ENCODE data around the gene DNAH6. TPM values are rescaled to one million over a fixed set of nuclear protein-coding genes. Genes with fewer than 3 reads are reported as not detected.
"Not testable (repeated sequence)": the region's sequence is repeated elsewhere in the genome, so short reads cannot be mapped to it uniquely, and the experiment has no call there.

DNAH6 gene
- total RNA-seq, 1 donor from 2014 or later, result 0.51 TPM

GRCh38 chr2:84844141-84844540 is 327.8 kb downstream of the DNAH6 start:
- DNase-seq, result no peak

GRCh38 chr2:84846041-84846663 is 329.9 kb downstream of the DNAH6 start:
- DNase-seq, result no peak

GRCh38 chr2:84846741-84847142 is 330.4 kb downstream of the DNAH6 start:
- no peak for DNase-seq

- DNase-seq, result no peak
Measured at GRCh38 chr2:84847326-84848050, 331.2 kb downstream of the DNAH6 start.

GRCh38 chr2:84849271-84849952 is 333.1 kb downstream of the DNAH6 start:
- DNase-seq, result no peak

- DNase-seq, result no peak
Measured at GRCh38 chr2:84850471-84850870, 334.2 kb downstream of the DNAH6 start.

GRCh38 chr2:84851876-84852275 is 335.6 kb downstream of the DNAH6 start:
- DNase-seq, result no peak

GRCh38 chr2:84854850-84855249 is 338.6 kb downstream of the DNAH6 start:
- DNase-seq, result no peak

- DNase-seq, result no peak
Measured at GRCh38 chr2:84855731-84856130, 339.4 kb downstream of the DNAH6 start.

GRCh38 chr2:84856787-84857186 is 340.5 kb downstream of the DNAH6 start:
- no peak for DNase-seq

- DNase-seq, result no peak
Measured at GRCh38 chr2:84857566-84857965, 341.3 kb downstream of the DNAH6 start.

GRCh38 chr2:84858123-84858522 is 341.8 kb downstream of the DNAH6 start:
- no peak for DNase-seq

- DNase-seq, result no peak
Measured at GRCh38 chr2:84858937-84859336, 342.6 kb downstream of the DNAH6 start.

- no peak for DNase-seq
Measured at GRCh38 chr2:84861539-84861938, 345.2 kb downstream of the DNAH6 start.

- no peak for DNase-seq
Measured at GRCh38 chr2:84862006-84862405, 345.7 kb downstream of the DNAH6 start.

GRCh38 chr2:84865181-84865783 is 349.0 kb downstream of the DNAH6 start:
- peak; percentile 24 for DNase-seq

- no peak for DNase-seq
Measured at GRCh38 chr2:84866122-84866521, 349.8 kb downstream of the DNAH6 start.

GRCh38 chr2:84868327-84868726 is 352.0 kb downstream of the DNAH6 start:
- DNase-seq, result not testable (repeated sequence)

Other genes with a start within 250 kb of the DNAH6 start
- 79.6 TPM for gene SUCLG1, start 57.2 kb upstream of the DNAH6 start, total RNA-seq